Spleen (tissue), 11 donors: ENCODE results near the gene PPP1R26. TPM values are rescaled to one million over a fixed set of nuclear protein-coding genes. Genes with fewer than 3 reads are reported as not detected.
A peak's percentile ranks its signal among the peaks of the same experiment; 100 is the strongest.

Source experiments
- DNase-seq: peaks from one replicate; pipeline ENCODE4 v3.0.0-alpha.2; 2020
- H3K27ac ChIP-seq, 8 donors: fragments of 200-600 bp; sonication (generic) in 7 of 8; 1 replicate in 4 of 8; 2 replicates in 4 of 8; pipeline versions ENCODE4 v1.5.0 to v1.8.0; 2016 to 2021; ENCODE audit warnings: inconsistent platforms in 4 of 8, mild to moderate bottlenecking in 4 of 8, moderate library complexity in 1 of 8
- H3K27me3 ChIP-seq, 7 donors: fragments of 200-600 bp; sonication (generic) in 6 of 7; replicated peaks in 1 of 7; 1 replicate in 4 of 7; 2 replicates in 3 of 7; pipeline versions ENCODE4 v1.5.0 to v1.8.0; 2016 to 2021; ENCODE audit warnings: inconsistent platforms in 3 of 7, mild to moderate bottlenecking in 1 of 7
- H3K36me3 ChIP-seq, 6 donors: fragments of 200-600 bp; sonication (generic) in 5 of 6; 1 replicate in 4 of 6; 2 replicates in 2 of 6; pipeline versions ENCODE4 v1.5.0 to v1.8.0; 2016 to 2021; ENCODE audit warnings: inconsistent platforms in 2 of 6
- H3K4me1 ChIP-seq, 6 donors: fragments of 200-600 bp; sonication (generic) in 5 of 6; 1 replicate in 3 of 6; 2 replicates in 3 of 6; pipeline versions ENCODE4 v1.5.0 to v1.8.0; 2016 to 2021; ENCODE audit warnings: inconsistent platforms in 3 of 6
- H3K4me3 ChIP-seq, 8 donors: fragments of 200-600 bp; sonication (generic) in 7 of 8; 1 replicate in 4 of 8; 2 replicates in 4 of 8; pipeline versions ENCODE4 v1.5.0 to v1.8.0; 2016 to 2021; ENCODE audit warnings: inconsistent platforms in 4 of 8, mild to moderate bottlenecking in 4 of 8, moderate library complexity in 2 of 8
- H3K9me3 ChIP-seq, 8 donors: fragments of 200-600 bp; sonication (generic) in 7 of 8; 1 replicate in 4 of 8; 2 replicates in 4 of 8; pipeline versions ENCODE4 v1.5.0 to v1.8.0; 2016 to 2021; ENCODE audit warnings: inconsistent platforms in 4 of 8
- CTCF ChIP-seq, 11 experiments: fragments of 200-600 bp in 7 of 11; fragments of 450-650 bp in 4 of 11; sonication (generic) in 4 of 11; IDR thresholded peaks in 8 of 11; conservative IDR thresholded peaks in 3 of 11; 1 replicate in 7 of 11; 2 replicates in 4 of 11; pipeline versions ENCODE4 v1.4.0 to v1.8.0; 2016 to 2021; ENCODE audit warnings: antibody characterized with exemption in 11 of 11, inconsistent platforms in 4 of 11, mild to moderate bottlenecking in 1 of 11
- POLR2A ChIP-seq, 3 donors: fragments of 450-650 bp; IDR thresholded peaks; one replicate each; pipeline ENCODE4 v1.5.1; 2017; ENCODE audit warnings: antibody characterized with exemption in 3 of 3, mild to moderate bottlenecking in 1 of 3
- POLR2AphosphoS5 ChIP-seq, 3 donors: sonication (generic); formaldehyde crosslinking; IDR thresholded peaks; one replicate each; pipeline ENCODE4 v1.5.1; 2017; ENCODE audit warnings: antibody characterized with exemption in 3 of 3
- WGBS, 5 donors: extraction: QIAGEN DNeasy Blood & Tissue Kit in 3 of 5; methylation state at CpG; one replicate each; pipeline versions ENCODE4 v1.1.5 to v1.1.7; 2013 to 2018; 5-methylcytosine and 5-hydroxymethylcytosine counted together
- intact Hi-C: fragments of 100-400 bp; cut with DNase I; formaldehyde crosslinking; loops from one replicate; pipeline ENCODE4 v1.15.0; 2023; ENCODE audit warnings: low total_unique reads
- polyA plus RNA-seq, 3 donors: library from polyadenylated mRNA; stranded (reverse); fragments of 200-250 nt; gene quantifications; one replicate each; pipeline ENCODE4 v1.2.1, GENCODE V29; 2013
- total RNA-seq, 7 donors: library from RNA; depleted of rRNA in 3 of 7; stranded (reverse); fragments of >200 nt in 3 of 7; fragmentation: NEBNext Ultra II Directional in 4 of 7; extraction: Animal tissue kit (Norgen Biotek cat#: 25700) in 4 of 7; gene quantifications; one replicate each; pipeline versions ENCODE4 v1.1.0 to v1.2.1, GENCODE V29; 2016 to 2021
- donor health status: healthy with polysubstance abuse.
- donor health status: DM: no; HTN: no; CAD: no; lungs with moderate emphysema.
- donor health status: DM: no; HTN: no; CAD: no.
- donor health status: Bipolar disorder and iron deficiency.
- donor health status: healthy.
- donor health status: DM: no; HTN: no; CAD: no.
- donor health status: DM: yes; HTN: yes; CAD: no.

Gene PPP1R26
- total and polyA plus RNA-seq, 10 donors, result 1.8 to 18.7 (median 9.3) TPM

- 81 to 93% (median 83%) methylated on average over 11 to 18 of the region's 18 CpGs for WGBS, 5 donors
- H3K9me3 ChIP-seq, result no peaks in the 10 kb centered on the region
- no peak within 1 kb of the TSS for H3K27ac ChIP-seq
- intact Hi-C loops, result no loop called here
- DNase-seq, result peak; percentile 47
- peaks cover 0 to 61% (median 5%) of the 10 kb centered on the region in 7 donors for H3K27me3 ChIP-seq
- no peak within 1 kb of the TSS for H3K4me3 ChIP-seq
- no peaks in the 10 kb centered on the region for H3K36me3 ChIP-seq
- TF ChIP-seq POLR2AphosphoS5 (IDR thresholded peaks at IDR 0.05) (no peak), CTCF (IDR thresholded peaks at IDR 0.05 in 8 of 11, conservative IDR thresholded peaks at IDR 0.05 in 3 of 11) (no peak), POLR2A (IDR thresholded peaks at IDR 0.05) (no peak)
- peaks cover 0 to 9% (median 0%) of the 10 kb centered on the region in 6 donors for H3K4me1 ChIP-seq
These were observed 41.5 kb downstream of the PPP1R26 start, which contains the start of gene LCN1 for GRCh38 chr9:135520916-135521607. LCN1 (plus strand) TSS chr9:135521440; CDS start chr9:135521498, 58 bp downstream.

DNA sequence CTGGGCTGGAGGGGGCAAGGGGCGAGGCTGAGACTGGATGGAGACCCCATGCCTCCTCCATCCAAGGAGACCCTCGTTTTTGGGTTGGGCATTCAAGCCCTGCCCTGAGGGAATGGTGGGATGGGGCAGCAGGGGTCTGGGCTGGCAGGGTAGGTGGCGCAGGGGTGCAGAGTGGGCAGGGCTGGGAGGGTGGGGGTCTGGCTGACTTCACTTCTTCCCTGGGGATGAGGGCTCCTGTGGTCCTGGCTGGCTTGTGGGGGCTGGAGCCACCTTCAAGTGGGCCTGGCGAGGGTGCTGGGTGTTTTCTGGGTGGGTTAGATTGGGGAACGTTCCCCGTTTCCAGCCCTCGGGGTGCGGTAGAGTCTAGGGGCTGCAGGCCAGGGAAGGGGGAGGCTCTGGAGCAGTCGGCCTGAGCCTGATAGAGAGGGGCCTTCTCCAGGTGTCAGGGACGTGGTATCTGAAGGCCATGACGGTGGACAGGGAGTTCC, 42.1 kb downstream of the PPP1R26 start:
- Histone ChIP-seq H3K4me1 (peaks cover 0 to 9% (median 0%) of the 10 kb centered on the region in 6 donors), H3K9me3 (no peaks in the 10 kb centered on the region), H3K27ac (no peak overlapping the region), H3K27me3 (peaks cover 0 to 63% (median 5%) of the 10 kb centered on the region in 7 donors), H3K36me3 (no peaks in the 10 kb centered on the region), H3K4me3 (no peak overlapping the region)
- TF ChIP-seq POLR2A (IDR thresholded peaks at IDR 0.05) (no peak), CTCF (IDR thresholded peaks at IDR 0.05 in 8 of 11, conservative IDR thresholded peaks at IDR 0.05 in 3 of 11) (no peak)
- DNase-seq, result no peak
- WGBS, 5 donors, result 78 to 92% (median 83%) methylated on average over 10 to 11 of the region's 11 CpGs
- intact Hi-C loops, result no loop called here

- Histone ChIP-seq H3K27me3 (peaks cover 0 to 69% (median 5%) of the 10 kb centered on the region in 7 donors), H3K36me3 (no peaks in the 10 kb centered on the region), H3K27ac (no peak overlapping the region), H3K9me3 (no peaks in the 10 kb centered on the region), H3K4me3 (no peak overlapping the region), H3K4me1 (peaks cover 0 to 9% (median 0%) of the 10 kb centered on the region in 6 donors)
- WGBS, 5 donors, result 62 to 76% (median 67%) methylated on average over 8 to 16 of the region's 16 CpGs
- intact Hi-C loops, result no loop called here
- DNase-seq, result no peak
- TF ChIP-seq CTCF (IDR thresholded peaks at IDR 0.05 in 8 of 11, conservative IDR thresholded peaks at IDR 0.05 in 3 of 11) (no peak), POLR2AphosphoS5 (IDR thresholded peaks at IDR 0.05) (no peak), POLR2A (IDR thresholded peaks at IDR 0.05) (no peak)
These were observed 42.7 kb downstream of the PPP1R26 start for GRCh38 chr9:135522137-135522877.

- Histone ChIP-seq H3K9me3 (no peaks in the 10 kb centered on the region), H3K27me3 (peaks cover 0 to 65% (median 5%) of the 10 kb centered on the region in 7 donors), H3K4me1 (peaks cover 0 to 9% (median 0%) of the 10 kb centered on the region in 6 donors), H3K36me3 (no peaks in the 10 kb centered on the region), H3K27ac (peak overlapping the region in 5 of 8 donors; percentile 46 to 63 (median 54)), H3K4me3 (no peak overlapping the region)
- no peak for DNase-seq
- intact Hi-C loops, result no loop called here
- 61 to 74% (median 67%) methylated on average over 13 to 17 of the region's 17 CpGs for WGBS, 5 donors
- TF ChIP-seq CTCF (IDR thresholded peaks at IDR 0.05 in 8 of 11, conservative IDR thresholded peaks at IDR 0.05 in 3 of 11), result no peak
- no peak for TF ChIP-seq POLR2A (IDR thresholded peaks at IDR 0.05)
- TF ChIP-seq POLR2AphosphoS5 (IDR thresholded peaks at IDR 0.05), result no peak
These were observed 43.3 kb downstream of the PPP1R26 start for GRCh38 chr9:135522931-135523330.
